Fibroblast of skin of abdomen (primary cell): Measurements from ENCODE around the gene RAX2.
"Not testable (repeated sequence)": the region's sequence is repeated elsewhere in the genome, so short reads cannot be mapped to it uniquely, and the experiment has no call there.

Experiments
- DNase-seq: peaks from one replicate; pipeline ENCODE4 v3.0.0-alpha.2; 2013

RAX2 gene

DNA sequence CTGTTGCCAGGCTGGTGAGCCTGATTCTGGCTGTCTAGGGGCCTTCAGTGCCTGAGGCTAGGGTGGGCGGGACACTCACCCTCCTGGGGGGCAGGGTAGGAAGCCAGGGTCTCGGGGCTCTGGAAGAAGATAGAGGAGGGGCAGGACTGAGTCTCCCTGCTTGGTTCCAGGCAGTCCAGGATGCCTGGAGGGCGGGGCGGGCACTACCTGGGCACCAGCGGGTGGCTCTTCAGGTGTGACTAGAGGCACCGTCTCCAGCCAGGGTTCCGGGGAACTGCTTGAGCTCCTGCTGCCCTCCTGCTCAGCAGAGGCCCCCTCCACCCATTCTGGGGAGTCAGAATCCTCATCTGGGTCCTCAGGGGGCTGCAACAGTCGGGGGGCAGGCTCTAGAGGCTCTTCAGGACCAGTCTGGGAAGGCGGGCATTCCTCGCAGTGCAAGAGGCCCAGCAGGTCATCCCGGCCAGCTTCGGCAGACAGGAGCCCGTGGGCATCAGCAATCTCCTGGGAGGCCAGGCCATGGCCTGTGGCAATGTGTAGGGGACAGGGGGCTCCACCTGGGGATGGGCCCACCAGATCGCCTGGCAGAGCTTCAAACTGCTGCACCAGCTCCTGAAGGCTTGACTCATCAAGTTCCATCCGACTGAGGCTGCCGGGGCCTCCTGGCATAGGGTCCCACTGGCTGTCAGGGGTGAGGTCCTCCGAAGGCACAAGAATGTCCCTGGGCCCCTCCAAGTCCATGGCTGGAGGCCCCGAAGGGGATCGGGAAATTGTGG is 12.4 kb downstream of the RAX2 start:
- no peak for DNase-seq

DNA sequence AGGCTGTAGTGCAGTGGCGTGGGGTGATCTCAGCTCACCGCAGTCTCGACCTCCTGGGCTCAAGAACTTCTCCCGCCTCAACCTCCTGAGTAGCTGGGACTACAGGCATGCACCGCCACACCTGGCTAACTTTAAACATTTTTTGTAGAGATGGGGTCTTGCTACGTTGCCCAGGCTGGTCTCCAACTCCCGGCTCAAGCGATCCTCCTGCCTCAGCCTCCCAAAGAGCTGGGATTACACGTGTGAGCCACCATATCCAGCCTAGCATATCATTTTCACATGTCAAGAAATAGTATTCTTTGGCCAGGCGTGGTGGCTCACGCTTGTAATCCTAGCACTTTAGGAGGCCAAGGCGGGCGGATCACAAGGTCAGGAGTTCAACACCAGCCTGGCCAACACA is 13.7 kb downstream of the RAX2 start:
- not testable (repeated sequence) for DNase-seq

DNA sequence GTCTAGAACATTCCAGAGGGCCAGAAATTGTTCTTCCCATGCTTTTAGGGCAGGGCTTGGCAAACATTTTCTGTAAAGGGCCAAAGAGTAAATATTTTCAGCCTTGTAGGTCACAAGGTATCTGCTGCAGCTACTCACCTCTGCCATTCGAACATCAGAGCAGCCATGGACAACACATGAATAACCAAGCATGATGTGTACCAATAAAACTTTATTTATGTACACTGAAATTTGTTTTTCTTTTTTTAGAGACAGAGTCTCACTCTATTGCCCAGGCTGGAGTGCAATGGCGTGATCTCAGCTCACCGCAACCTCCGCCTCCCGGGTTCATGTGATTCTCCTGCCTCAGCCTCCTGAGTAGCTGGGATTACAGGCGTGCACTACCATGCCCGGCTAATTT is 14.3 kb downstream of the RAX2 start:
- DNase-seq: not testable (repeated sequence)

DNA sequence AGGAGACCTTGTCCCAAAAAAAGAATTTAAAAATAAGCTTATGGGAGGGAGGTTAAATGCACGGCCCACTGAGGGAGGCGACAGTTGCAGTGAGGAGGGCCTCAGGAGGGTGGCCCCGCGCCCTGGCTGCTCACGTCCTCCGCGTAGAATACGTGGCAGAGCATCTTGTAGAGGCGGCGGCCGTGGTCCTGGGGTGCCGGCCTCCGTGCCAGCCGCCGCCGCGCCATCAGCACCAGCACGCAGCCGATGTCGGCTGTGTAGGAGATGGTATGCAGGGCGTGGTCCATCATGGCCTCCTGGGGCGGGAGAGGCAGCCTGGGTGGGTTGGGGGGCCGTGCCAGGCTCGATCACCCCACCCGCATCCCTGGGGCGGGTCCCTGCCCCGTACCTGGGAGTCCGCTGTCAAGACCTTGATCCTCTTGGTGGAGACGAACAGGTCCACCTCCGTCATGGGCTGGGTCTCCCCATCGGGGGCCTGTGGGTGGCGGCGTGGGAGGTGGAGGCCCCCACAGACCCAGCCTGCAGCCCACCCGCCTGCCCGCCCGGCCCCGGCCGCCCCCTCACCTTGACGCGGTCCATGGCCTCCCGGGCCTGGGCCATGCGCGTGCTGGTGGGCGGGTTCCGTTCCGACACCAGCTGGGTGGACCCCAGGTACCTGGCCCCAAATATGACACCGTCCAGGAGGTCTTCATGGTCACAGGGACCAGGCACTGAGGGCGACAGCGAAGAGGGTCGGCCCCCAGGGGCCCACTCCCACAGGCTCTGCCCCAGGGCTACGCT is 18.2 kb downstream of the RAX2 start:
- DNase-seq: no peak

DNA sequence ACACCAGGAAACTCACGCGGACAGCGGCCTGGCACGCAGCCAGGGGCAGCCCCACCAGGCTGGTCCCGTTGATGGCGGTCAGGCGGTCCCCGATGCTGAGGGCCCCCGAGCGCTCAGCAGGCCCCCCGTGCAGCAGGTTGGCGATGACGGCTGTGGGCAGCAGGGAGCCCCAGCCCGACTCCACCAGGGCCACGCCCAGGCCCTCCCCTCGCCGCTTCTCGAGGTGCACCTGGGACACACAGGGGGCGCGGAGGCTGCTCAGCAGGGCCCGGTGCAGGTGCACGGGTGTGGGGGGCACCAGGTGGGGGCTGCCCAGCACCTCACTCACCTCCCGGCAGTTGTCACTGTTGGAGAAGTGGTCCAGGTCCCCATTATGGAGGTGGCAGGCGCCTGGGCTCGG is 19.5 kb downstream of the RAX2 start:
- DNase-seq: no peak

DNA sequence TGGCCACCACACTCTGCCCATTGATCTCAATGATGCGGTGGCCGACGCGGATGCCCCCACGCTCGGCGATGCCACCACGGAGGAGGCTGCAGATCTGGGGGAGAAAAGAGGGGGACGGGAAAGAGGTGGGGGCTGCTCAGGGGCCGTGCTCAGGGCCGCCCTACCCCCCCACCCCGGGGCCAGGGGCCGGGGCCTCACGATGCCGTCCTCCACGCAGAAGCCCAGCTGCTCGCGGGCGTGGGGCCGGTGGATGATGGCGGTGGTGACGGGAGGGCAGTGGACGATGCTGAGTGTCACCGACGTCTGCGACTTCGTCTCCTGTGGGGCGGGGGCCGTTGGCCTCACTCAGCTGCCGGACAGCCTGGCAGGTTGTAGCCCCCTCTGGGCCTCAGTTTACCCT is 20.8 kb downstream of the RAX2 start:
- no peak for DNase-seq

DNA sequence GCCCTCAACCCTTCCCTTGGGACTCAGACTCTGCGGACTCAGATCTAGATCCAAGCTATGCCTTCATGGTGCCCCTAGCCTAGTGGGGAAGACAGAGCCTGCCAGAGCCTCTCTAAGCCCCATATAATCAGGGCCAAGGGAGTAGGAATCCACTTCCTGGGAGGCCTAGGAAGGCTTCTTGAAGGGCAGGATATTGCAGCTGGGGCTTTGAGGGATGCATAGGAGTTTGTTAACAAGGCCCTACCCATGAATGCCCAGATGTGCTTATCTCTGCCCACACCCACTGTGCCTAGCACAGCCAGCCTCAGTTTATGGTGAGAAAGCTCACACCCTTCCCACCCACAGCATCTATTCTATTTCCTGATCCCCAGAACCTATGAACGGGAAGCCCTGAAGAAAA is 21.8 kb downstream of the RAX2 start:
- DNase-seq: no peak

DNA sequence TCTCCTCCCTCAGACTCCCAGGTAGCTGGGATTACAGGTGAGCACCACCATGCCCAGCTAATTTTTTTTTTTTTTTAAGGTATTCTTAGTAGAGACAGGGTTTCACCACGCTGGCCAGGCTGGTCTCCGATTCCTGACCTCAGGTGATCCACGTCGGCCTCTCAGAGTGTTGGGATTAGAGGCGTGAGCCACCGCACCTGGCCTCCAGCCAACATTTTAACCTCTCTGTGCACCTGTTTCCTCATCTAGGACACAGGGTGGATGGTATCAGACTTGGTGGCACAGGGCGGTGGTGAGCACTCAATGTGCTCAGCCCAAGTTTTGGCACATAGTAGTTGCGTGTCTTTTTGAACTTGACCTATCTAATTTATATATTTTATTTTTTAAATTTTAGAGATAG is 23.1 kb downstream of the RAX2 start:
- no peak for DNase-seq

DNA sequence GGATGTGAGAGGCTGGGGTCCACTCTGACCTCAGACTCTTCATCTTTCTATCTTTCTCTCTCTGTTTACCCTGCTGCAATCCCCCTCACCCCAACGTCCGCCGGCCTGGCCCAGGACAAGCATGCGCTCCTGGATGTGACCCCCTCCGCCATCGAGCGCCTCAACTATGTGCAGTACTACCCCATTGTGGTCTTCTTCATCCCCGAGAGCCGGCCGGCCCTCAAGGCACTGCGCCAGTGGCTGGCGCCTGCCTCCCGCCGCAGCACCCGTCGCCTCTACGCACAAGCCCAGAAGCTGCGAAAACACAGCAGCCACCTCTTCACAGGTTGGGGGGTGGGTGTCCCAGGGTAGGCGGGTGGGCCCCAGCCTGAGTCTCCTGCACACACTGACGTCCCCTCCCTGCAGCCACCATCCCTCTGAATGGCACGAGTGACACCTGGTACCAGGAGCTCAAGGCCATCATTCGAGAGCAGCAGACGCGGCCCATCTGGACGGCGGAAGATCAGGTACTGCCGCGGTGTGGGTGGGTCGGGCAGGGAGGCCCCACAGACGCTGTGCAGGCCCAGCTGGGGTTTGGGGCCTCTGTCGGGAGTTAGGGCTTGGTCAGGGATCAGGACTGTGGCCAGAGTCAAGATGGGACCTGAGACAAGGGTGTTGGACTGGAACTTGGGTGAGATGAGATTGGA is 25.5 kb downstream of the RAX2 start:
- DNase-seq: no peak

DNA sequence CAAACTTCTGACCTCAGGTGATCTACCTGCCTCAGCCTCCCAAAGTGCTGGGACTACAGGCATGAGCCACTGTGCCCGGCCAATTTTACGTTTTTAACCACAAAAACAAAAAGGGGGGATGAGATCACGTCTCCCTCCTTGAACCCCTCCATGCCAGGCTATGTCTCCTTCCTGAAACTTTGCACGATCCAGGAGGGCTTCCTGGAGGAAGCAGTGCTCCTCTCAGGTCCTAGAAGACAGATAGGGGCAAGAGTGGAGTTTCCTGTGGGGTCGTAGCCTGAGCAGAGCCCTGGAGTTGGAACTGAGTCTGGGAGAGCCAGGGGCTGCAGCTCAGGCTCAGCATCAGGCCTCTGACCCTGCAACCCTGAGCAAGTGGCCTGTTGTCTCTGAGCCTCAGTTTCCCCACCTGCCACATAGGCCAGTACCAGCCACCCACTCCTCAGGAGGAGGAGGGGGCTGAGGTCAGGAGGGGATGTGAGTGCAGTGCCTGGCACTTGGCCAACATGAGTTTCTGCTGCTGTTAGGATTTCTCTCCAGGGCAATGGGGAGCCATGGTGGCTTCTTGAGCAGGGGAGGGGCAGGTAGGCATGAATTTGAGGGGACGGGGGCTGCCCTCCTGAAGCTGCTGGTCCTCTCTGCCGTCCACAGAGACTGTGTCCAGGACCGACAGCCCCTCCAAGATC is 26.5 kb downstream of the RAX2 start:
- no peak for DNase-seq

DNA sequence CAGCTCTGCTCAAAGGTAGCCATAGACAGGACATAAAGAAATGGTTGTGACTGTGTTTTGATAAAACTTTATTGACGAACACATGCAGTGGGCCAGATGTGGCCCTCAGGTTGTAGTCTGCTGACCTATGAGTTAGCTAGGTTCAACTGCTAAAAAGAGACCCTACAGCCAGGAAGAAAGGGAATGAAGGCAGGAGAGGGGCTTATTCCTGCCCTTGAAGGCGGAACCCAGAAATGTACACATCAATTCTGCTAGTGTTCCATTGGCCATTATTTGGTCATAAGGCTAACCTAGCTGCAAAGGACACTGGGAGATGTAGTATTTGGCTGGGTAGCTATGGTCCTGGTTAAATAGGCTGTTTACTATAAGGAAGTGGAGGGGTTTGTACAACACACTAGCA is 28.5 kb downstream of the RAX2 start:
- no peak for DNase-seq

DNA sequence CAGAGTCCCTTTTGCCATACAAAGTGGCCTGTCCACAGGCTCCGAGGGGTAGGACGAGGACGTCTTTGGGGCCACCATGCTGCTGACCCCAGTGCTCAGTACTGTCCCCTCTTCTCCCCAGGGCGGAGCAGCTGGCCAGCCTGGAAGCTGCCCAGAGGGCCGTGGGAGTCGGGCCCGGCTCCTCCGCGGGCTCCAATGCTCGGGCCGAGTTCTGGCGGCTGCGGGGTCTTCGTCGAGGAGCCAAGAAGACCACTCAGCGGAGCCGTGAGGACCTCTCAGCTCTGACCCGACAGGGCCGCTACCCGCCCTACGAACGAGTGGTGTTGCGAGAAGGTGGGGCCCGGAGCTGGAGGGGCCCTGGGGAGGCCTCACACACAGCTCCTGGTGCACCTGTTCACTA is 31.6 kb downstream of the RAX2 start:
- no peak for DNase-seq

DNA sequence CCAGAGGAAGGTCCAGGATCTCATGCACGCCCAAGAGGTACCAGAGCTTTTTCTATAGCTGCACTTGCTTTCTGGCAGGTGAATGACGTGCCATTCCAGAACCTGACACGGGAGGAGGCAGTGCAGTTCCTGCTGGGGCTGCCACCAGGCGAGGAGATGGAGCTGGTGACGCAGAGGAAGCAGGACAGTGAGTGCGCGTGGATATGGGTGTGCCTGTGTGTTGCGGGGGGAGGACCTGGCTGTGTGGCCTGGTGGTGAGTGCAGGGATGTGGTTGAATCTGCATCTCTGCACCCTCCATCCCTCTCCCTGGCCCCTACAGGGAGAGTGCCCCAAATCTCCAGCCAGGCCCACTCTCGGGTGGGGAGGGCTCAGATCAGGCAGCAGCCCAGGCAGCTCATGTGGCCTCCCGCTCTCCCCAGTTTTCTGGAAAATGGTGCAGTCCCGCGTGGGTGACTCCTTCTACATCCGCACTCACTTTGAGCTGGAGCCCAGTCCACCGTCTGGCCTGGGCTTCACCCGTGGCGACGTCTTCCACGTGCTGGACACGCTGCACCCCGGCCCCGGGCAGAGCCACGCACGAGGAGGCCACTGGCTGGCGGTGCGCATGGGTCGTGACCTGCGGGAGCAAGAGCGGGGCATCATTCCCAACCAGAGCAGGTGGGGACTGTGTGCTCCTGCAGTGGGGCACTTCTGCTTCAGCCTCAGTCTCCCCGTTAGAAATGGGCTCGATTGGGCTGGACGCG is 33.4 kb downstream of the RAX2 start:
- no peak for DNase-seq

DNA sequence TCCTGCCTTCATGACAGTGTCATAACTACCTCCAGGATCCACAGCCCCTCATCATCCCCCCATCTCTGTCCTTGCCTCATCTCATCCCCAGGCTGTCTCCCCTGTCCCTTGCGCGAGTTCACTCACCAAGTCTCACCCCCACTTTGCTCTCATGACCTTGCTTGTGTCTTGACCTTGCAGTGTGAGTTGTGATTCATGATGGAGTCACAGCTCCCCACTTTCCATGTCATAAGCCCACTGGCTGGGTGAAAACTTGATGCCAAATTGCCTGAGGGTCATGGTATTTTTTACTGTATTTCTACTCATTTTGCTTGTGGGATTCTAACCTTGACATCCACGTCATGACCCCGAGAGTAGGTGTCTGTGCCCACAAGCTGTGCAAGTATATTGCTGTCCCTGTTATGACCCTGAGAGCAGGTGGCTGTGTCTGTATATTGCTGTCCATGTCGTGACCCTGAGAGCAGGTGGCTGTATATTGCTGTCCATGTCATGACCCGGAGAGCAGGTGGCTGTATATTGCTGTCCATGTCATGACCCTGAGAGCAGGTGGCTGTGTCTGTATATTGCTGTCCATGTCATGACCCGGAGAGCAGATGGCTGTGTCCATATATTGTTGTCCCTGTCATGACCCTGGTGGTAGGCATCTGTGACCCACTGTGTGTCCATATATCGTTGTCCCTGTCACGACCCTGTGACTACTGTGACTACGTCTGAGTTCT is 34.4 kb downstream of the RAX2 start:
- DNase-seq: no peak

DNA sequence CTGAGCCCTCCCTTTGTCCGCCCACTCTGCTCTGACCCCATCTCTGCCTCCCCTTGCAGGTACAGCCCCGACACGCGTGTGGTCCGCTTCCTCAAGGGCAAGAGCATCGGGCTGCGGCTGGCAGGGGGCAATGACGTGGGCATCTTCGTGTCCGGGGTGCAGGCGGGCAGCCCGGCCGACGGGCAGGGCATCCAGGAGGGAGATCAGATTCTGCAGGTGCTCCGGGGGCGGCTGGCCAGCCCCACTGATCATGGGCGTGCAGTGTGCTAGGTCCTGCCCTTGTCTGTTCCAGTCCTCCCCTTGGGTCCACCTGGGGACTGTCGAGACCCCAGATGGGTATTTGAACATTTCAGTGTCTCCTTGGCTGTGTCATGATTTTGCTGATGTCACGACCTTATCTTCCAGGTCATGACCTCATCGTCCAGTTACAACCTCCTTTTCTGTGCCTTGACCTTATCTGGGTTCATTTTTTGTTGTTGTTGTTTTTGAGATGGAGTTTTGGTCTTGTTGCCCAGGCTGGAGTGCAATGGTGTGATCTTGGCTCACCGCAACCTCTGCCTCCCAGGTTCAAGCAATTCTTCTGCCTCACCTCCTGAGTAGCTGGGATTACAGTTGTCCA is 35.8 kb downstream of the RAX2 start:
- no peak for DNase-seq

DNA sequence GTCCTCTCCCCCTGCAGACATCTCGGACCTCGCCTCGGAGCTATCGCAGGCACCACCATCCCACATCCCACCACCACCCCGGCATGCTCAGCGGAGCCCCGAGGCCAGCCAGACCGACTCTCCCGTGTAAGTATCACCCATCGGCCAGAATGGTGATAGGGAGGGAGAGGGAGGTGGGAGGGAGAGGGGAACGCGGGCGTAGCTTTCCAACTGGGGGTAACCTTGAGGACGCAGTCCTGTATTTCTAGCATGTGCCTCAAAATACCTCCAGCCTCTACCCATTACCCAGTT is 37.8 kb downstream of the RAX2 start:
- no peak for DNase-seq

DNA sequence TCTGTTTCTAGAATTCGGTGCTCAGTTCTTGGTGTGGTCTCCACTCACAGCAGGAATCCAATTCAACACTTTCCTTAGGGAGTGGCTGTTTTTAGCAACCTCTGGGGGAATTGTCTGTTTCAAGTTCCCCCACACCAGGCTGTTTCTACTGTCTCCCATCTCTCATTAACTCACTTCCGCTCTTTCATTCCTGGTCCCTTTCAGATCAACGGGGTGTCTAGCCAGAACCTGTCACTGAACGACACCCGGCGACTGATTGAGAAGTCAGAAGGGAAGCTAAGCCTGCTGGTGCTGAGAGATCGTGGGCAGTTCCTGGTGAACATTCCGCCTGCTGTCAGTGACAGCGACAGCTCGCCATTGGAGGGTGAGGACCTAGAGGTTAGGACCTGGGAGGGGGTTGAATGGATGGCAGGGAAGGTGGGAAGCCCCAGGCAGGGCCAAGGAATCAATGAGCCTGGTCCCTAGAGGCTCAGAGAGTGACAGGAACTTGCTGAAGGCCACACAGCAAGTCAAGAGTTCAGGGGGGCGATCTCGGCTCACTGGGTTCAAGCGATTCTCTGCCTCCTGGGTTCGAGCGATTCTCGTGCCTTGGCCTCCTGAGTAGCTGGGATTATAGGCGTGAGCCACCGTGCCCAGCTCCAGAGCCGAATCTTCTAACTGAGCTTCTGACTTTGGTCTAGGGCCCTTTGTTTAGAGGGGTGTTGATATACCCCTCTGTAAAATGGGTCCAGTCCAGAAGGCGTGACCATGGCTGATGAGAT is 38.3 kb downstream of the RAX2 start:
- DNase-seq: no peak

DNA sequence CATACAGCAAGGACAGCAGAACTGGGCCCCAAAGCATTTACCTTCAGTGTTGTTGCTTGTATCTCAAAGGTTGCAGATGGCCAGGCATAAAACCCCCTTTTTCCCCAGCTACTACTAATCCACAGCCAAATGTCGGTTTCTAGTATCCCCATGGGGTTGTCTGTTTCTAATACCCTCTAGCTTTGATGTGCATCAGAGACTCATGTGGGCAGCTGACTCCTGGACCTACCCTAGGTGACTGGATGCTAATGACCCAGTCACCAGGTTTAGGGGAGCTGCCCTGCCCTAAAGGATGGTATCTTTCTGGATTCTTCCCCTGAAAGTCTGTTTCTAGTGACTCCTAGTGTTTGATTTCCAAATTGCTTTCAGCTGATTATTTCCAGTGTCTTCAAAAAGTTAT is 39.9 kb downstream of the RAX2 start:
- no peak for DNase-seq

DNA sequence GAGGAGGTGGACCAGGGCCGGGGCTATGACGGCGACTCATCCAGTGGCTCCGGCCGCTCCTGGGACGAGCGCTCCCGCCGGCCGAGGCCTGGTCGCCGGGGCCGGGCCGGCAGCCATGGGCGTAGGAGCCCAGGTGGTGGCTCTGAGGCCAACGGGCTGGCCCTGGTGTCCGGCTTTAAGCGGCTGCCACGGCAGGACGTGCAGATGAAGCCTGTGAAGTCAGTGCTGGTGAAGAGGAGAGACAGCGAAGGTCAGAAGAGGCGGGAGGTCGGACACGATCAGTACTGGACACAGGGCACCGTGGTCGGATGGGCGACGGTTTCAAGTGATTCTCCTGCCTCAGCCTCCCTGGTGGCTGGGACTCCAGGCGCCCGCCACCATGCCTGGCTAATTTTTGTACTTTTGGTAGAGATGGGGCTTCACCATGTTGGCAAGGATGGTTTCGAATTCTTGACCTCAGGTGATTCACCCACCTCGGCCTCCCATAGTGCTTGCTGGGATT is 41.5 kb downstream of the RAX2 start:
- DNase-seq: no peak

DNA sequence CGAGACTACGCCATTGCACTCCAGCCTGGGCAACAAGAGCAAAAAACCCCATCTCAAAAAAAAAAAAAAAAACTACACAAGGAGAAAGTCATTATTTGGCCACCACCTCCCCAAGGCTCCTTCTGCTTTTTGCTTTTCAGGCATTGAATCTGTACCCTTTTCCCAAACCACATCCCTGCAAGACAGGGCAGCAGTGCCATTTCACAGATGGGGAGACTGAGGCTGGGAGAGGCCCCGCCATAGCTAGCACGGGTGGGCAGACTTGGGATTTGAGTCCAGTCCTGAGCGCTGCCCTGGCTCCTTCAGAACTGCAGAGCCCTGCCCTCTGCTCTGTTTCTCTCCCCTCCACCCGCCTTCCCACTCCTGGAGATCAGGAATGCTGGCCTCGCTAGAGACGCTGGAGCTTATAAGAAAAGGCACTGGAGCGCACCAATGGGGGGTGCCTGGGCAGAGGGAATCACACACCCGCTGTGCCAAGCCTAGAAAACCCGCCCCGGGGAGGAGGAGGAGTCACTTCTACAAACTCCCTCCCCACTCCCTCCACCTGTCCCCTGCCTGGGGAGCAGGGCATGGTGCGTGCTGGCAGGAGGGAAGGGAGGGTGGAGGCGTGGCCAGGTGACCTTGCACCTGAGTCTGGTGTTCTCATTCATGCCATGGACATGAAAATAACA is 46.3 kb downstream of the RAX2 start:
- DNase-seq: no peak
